NCI-H1694 treated with DMSO at 0.1 percent for 48 hours (cell line): Measurements from ENCODE around the gene TSSC4.

Experiments used
- DNase-seq: peaks from one replicate; lab custom pipeline; 2025; lab: John Stamatoyannopoulos, UW

The TSSC4 gene

GRCh38 chr11:2433106-2433925 is 32.8 kb downstream of the TSSC4 start:
- no peak for DNase-seq

- DNase-seq = no peak
Measured at GRCh38 chr11:2434008-2434407, 33.5 kb downstream of the TSSC4 start.

GRCh38 chr11:2434506-2435255 is 34.1 kb downstream of the TSSC4 start:
- no peak for DNase-seq

- no peak for DNase-seq
Measured at GRCh38 chr11:2435288-2436012, 34.9 kb downstream of the TSSC4 start.

- DNase-seq = no peak
Measured at GRCh38 chr11:2436013-2436520, 35.5 kb downstream of the TSSC4 start.

- DNase-seq = no peak
Measured at GRCh38 chr11:2436521-2437031, 36.0 kb downstream of the TSSC4 start.

- DNase-seq = no peak
Measured at GRCh38 chr11:2437516-2437915, 37.0 kb downstream of the TSSC4 start.

GRCh38 chr11:2439820-2440219 is 39.3 kb downstream of the TSSC4 start:
- no peak for DNase-seq

GRCh38 chr11:2440646-2441045 is 40.1 kb downstream of the TSSC4 start:
- DNase-seq = no peak

- DNase-seq = no peak
Measured at GRCh38 chr11:2441171-2441570, 40.6 kb downstream of the TSSC4 start.

GRCh38 chr11:2442589-2442988 is 42.0 kb downstream of the TSSC4 start:
- no peak for DNase-seq

- no peak for DNase-seq
Measured at GRCh38 chr11:2443406-2443805, 42.9 kb downstream of the TSSC4 start.

GRCh38 chr11:2443881-2444820 is 43.6 kb downstream of the TSSC4 start, which contains the start of gene TRPM5:
Gene TRPM5 (minus strand): TSS chr11:2444514. CDS start chr11:2423036, 21,478 bp downstream.
- no peak for DNase-seq

- no peak for DNase-seq
Measured at GRCh38 chr11:2444821-2445745, 44.5 kb downstream of the TSSC4 start, which contains the start of gene KCNQ1. Gene KCNQ1 (plus strand): TSS chr11:2445008. CDS start chr11:2445099, 91 bp downstream.

- no peak for DNase-seq
Measured at GRCh38 chr11:2445746-2446551, 45.4 kb downstream of the TSSC4 start.

- DNase-seq = no peak
Measured at GRCh38 chr11:2446590-2447252, 46.2 kb downstream of the TSSC4 start.

- DNase-seq = no peak
Measured at GRCh38 chr11:2447253-2447950, 46.9 kb downstream of the TSSC4 start.
